K562 (cell line): Measurements from ENCODE around the gene NUDT9. TPM values are rescaled to one million over a fixed set of nuclear protein-coding genes. Genes with fewer than 3 reads are reported as not detected.

ENCODE experiments used
- CCAR2 ChIP-seq: fragments of 200-400 bp; formaldehyde crosslinking; IDR thresholded peaks from 2 replicates; pipeline ENCODE4 v1.6.1; 2017; ENCODE audit warnings: mild to moderate bottlenecking, low read depth, low read length
- EGR1 ChIP-seq: fragments of 450-650 bp; conservative IDR thresholded peaks from 2 replicates; pipeline ENCODE4 v1.6.1; 2017; ENCODE audit warnings: mild to moderate bottlenecking
- FOS ChIP-seq: IDR thresholded peaks from 3 replicates; pipeline ENCODE4 v1.6.1; 2011; ENCODE audit not compliant: insufficient read length; ENCODE audit errors: extremely low read depth
- HOXB6 ChIP-seq: fragments of 250-450 bp; sonication (Bioruptor Pico); IDR thresholded peaks from 2 replicates; pipeline ENCODE4 v1.5.1; 2022; ENCODE audit warnings: mild to moderate bottlenecking, borderline replicate concordance
- MEIS2 ChIP-seq: fragments of 450-650 bp; IDR thresholded peaks from 2 replicates; pipeline ENCODE4 v1.6.1; 2014; ENCODE audit warnings: mild to moderate bottlenecking; ENCODE audit not compliant: partially characterized antibody
- POLR2AphosphoS2 ChIP-seq: IDR thresholded peaks from 2 replicates; pipeline ENCODE4 v1.6.1; 2012; ENCODE audit warnings: low read length, improper control_type of control experiment
- RBM15 ChIP-seq: fragments of 200-400 bp; formaldehyde crosslinking; IDR thresholded peaks from 2 replicates; pipeline ENCODE4 v1.6.1; 2018; ENCODE audit warnings: mild to moderate bottlenecking, low read length, moderate library complexity; ENCODE audit not compliant: insufficient read depth
- SOX6 ChIP-seq: fragments of 450-650 bp; IDR thresholded peaks from 2 replicates; pipeline ENCODE4 v1.6.1; 2014; ENCODE audit warnings: mild to moderate bottlenecking
- STAG1 ChIP-seq: sonication (generic); formaldehyde crosslinking; IDR thresholded peaks from 2 replicates; pipeline ENCODE4 v1.5.0; 2020; ENCODE audit warnings: missing genetic modification reagents, borderline replicate concordance
- STAT5B ChIP-seq: fragments of 250-450 bp; sonication (Bioruptor Pico); IDR thresholded peaks from 2 replicates; pipeline ENCODE4 v1.8.0; 2021; ENCODE audit warnings: mild to moderate bottlenecking, inconsistent platforms
- TAF7 ChIP-seq: fragments of 450-650 bp; IDR thresholded peaks from 2 replicates; pipeline ENCODE4 v1.6.1; 2016; ENCODE audit warnings: missing genetic modification characterization, missing compliant biosample characterization
- TEAD1 ChIP-seq, 2 experiments: fragments of 450-650 bp in 1 of 2; sonication (generic) in 1 of 2; formaldehyde crosslinking; IDR thresholded peaks; 2 replicates each; pipeline versions ENCODE4 v1.4.0 to v1.8.0; 2020 to 2022; ENCODE audit warnings: mild to moderate bottlenecking in 2 of 2, missing genetic modification reagents in 1 of 2
- ZNF347 ChIP-seq: fragments of 450-650 bp; formaldehyde crosslinking; IDR thresholded peaks from 2 replicates; pipeline ENCODE4 v1.4.0; 2020; ENCODE audit warnings: low read depth, mild to moderate bottlenecking, moderate library complexity
- polyA plus RNA-seq, 8 experiments: library from polyadenylated mRNA; depleted of rRNA in 4 of 8; stranded (reverse) in 5 of 8; unstranded in 3 of 8; fragments of >200 nt; fragmentation: Nextera tagmentation in 2 of 8; fragmentation: Illumina TruSeq in 1 of 8; extraction: Ambion mirVana in 2 of 8; extraction: Trizol in 1 of 8; gene quantifications; 2 replicates each; pipeline versions ENCODE4 v1.2.1 to v1.2.3, GENCODE V29; 2011 to 2014; ENCODE audit warnings: inconsistent platforms in 1 of 8, missing spikeins in 1 of 8
- total RNA-seq, 7 experiments: library from RNA; depleted of rRNA in 6 of 7; stranded (reverse); fragments of >200 nt in 6 of 7; fragmentation: Illumina TruSeq in 2 of 7; extraction: Trizol in 2 of 7; gene quantifications; 2 replicates each; pipeline versions ENCODE4 v1.2.1 to v1.2.3, GENCODE V29; 2011 to 2021; ENCODE audit warnings: low replicate concordance in 1 of 7
- TF ChIP-seq, protein P1 (sequence below): fragments of 250-450 bp; sonication (Bioruptor Pico); IDR thresholded peaks from 2 replicates; pipeline ENCODE4 v1.8.0; 2022; ENCODE audit warnings: moderate library complexity, mild to moderate bottlenecking, inconsistent platforms
- TF ChIP-seq, protein P2 (sequence below): IDR thresholded peaks from 2 replicates; pipeline ENCODE4 v1.6.1; 2012; ENCODE audit warnings: low read depth, low read length, improper control_type of control experiment, borderline replicate concordance
- TF ChIP-seq, protein P3 (sequence below), 2 experiments: IDR thresholded peaks in 1 of 2; conservative IDR thresholded peaks in 1 of 2; 2 replicates each; pipeline ENCODE4 v1.6.1; 2016; ENCODE audit warnings: low read depth in 2 of 2, mild to moderate bottlenecking in 1 of 2, missing compliant biosample characterization in 1 of 2, missing genetic modification characterization in 1 of 2, moderate library complexity in 1 of 2
- TF ChIP-seq, protein P4 (sequence below): fragments of 250-450 bp; sonication (Bioruptor Pico); IDR thresholded peaks from 2 replicates; pipeline ENCODE4 v1.5.1; 2021; ENCODE audit warnings: mild to moderate bottlenecking

NUDT9 gene
- total and polyA plus RNA-seq, 9 of the 15 experiments (the other 6 are each of a cell fraction or from before 2014, with no cell fraction given) = 8.5 to 20.8 (median 18.0) TPM

DNA sequence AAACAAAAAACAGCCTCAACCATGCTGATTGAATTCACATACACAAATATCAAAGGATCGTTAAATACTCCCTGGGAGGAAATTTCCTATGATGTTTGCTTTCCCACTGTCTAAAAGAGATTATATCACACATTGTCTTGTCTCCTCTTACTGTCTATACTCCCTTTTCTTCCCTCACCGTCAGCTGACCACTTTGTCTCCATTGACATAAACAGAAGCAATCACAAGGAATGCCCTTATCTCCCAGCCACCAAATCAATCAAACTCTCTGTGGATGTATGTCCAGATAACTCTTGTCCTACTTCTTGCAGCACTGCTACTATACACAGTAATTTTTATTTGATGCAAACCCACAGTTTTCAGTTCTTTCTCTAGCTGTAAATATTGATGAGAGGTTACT is 12.2 kb upstream of the NUDT9 start (continued):
- TF ChIP-seq, protein P1, sequence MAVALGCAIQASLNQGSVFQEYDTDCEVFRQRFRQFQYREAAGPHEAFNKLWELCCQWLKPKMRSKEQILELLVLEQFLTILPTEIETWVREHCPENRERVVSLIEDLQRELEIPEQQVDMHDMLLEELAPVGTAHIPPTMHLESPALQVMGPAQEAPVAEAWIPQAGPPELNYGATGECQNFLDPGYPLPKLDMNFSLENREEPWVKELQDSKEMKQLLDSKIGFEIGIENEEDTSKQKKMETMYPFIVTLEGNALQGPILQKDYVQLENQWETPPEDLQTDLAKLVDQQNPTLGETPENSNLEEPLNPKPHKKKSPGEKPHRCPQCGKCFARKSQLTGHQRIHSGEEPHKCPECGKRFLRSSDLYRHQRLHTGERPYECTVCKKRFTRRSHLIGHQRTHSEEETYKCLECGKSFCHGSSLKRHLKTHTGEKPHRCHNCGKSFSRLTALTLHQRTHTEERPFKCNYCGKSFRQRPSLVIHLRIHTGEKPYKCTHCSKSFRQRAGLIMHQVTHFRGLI (CRISPR knock-in tag) = no peak
- TF ChIP-seq MEIS2 (peak; percentile 79), TEAD1 (CRISPR knock-in tag; IDR thresholded peaks at IDR 0.05) (peak in 1 of 2 experiments; percentile 86; a peak in 2 of 4 replicates), TAF7 (tag) (no peak), CCAR2 (no peak), STAT5B (CRISPR knock-in tag) (no peak), POLR2AphosphoS2 (no peak), EGR1 (no peak), RBM15 (no peak), SOX6 (peak; percentile 26; the same call in 1 of the 2 replicates), FOS (no peak), STAG1 (CRISPR knock-in tag) (no peak), ZNF347 (CRISPR knock-in tag) (no peak), HOXB6 (CRISPR knock-in tag) (no peak)
- TF ChIP-seq, protein P2, sequence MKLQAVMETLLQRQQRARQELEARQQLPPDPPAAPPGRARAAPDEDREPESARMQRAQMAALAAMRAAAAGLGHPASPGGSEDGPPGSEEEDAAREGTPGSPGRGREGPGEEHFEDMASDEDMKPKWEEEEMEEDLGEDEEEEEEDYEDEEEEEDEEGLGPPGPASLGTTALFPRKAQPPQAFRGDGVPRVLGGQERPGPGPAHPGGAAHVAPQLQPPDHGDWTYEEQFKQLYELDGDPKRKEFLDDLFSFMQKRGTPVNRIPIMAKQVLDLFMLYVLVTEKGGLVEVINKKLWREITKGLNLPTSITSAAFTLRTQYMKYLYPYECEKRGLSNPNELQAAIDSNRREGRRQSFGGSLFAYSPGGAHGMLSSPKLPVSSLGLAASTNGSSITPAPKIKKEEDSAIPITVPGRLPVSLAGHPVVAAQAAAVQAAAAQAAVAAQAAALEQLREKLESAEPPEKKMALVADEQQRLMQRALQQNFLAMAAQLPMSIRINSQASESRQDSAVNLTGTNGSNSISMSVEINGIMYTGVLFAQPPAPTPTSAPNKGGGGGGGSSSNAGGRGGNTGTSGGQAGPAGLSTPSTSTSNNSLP = no peak
- TF ChIP-seq, protein P3, sequence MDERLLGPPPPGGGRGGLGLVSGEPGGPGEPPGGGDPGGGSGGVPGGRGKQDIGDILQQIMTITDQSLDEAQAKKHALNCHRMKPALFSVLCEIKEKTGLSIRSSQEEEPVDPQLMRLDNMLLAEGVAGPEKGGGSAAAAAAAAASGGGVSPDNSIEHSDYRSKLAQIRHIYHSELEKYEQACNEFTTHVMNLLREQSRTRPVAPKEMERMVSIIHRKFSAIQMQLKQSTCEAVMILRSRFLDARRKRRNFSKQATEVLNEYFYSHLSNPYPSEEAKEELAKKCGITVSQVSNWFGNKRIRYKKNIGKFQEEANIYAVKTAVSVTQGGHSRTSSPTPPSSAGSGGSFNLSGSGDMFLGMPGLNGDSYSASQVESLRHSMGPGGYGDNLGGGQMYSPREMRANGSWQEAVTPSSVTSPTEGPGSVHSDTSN (CRISPR knock-in tag; IDR thresholded peaks at IDR 0.05; ENCODE audit: low read depth) = no peak
- TF ChIP-seq, protein P3 (tag; conservative IDR thresholded peaks at IDR 0.05; ENCODE audit: low read depth) = peak; percentile 63
- TF ChIP-seq, protein P4, sequence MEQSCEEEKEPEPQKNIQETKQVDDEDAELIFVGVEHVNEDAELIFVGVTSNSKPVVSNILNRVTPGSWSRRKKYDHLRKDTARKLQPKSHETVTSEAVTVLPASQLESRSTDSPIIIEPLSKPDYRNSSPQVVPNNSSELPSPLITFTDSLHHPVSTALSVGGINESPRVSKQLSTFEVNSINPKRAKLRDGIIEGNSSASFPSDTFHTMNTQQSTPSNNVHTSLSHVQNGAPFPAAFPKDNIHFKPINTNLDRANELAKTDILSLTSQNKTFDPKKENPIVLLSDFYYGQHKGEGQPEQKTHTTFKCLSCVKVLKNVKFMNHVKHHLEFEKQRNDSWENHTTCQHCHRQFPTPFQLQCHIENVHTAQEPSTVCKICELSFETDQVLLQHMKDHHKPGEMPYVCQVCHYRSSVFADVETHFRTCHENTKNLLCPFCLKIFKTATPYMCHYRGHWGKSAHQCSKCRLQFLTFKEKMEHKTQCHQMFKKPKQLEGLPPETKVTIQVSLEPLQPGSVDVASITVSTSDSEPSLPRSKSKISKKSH = no peak
